Ascending aorta (tissue), 2 donors: ENCODE data around the gene PACRG. TPM values are rescaled to one million over a fixed set of nuclear protein-coding genes. Genes with fewer than 3 reads are reported as not detected.

Experiments
- DNase-seq, 2 donors: peaks; one replicate each; pipeline ENCODE4 v3.0.0-alpha.2; 2019; ENCODE audit warnings: low spot score in 2 of 2
- H3K27ac ChIP-seq, 2 donors: fragments of 200-600 bp; sonication (generic); one replicate each; pipeline ENCODE4 v1.5.1; 2016 to 2017; ENCODE audit warnings: mild to moderate bottlenecking in 1 of 2
- H3K27me3 ChIP-seq: fragments of 200-600 bp; sonication (generic); one replicate; pipeline ENCODE4 v1.5.1; 2017
- H3K36me3 ChIP-seq, 2 donors: fragments of 200-600 bp; sonication (generic); one replicate each; pipeline ENCODE4 v1.5.1; 2016
- H3K4me1 ChIP-seq, 2 donors: fragments of 200-600 bp; sonication (generic); one replicate each; pipeline ENCODE4 v1.5.1; 2016 to 2017; ENCODE audit warnings: mild to moderate bottlenecking in 1 of 2
- H3K4me3 ChIP-seq, 2 donors: fragments of 200-600 bp; sonication (generic); one replicate each; pipeline ENCODE4 v1.5.1; 2016 to 2017; ENCODE audit warnings: mild to moderate bottlenecking in 1 of 2
- H3K9me3 ChIP-seq, 2 donors: fragments of 200-600 bp; sonication (generic); one replicate each; pipeline ENCODE4 v1.5.1; 2016
- CTCF ChIP-seq, 3 experiments: fragments of 200-600 bp in 2 of 3; fragments of 450-650 bp in 1 of 3; sonication (generic) in 2 of 3; IDR thresholded peaks; one replicate each; pipeline ENCODE4 v1.5.1; 2016 to 2019; ENCODE audit warnings: antibody characterized with exemption in 3 of 3, mild to moderate bottlenecking in 1 of 3, moderate library complexity in 1 of 3
- intact Hi-C: fragments of 100-400 bp; cut with DNase I; formaldehyde crosslinking; loops from one replicate; pipeline ENCODE4 v1.15.1; 2023
- total RNA-seq: library from RNA; depleted of rRNA; stranded (reverse); fragments of >200 nt; gene quantifications from one replicate; pipeline ENCODE4 v1.1.0, GENCODE V29; 2016

Gene PACRG
- total RNA-seq, 1 donor from 2014 or later, result not detected

- intact Hi-C loops, result no loop called here
Observed at GRCh38 chr6:163179061-163179460, 451.3 kb downstream of the PACRG start.

GRCh38 chr6:163179721-163180120, 451.9 kb downstream of the PACRG start:
- Histone ChIP-seq H3K9me3 (no peaks in the 10 kb centered on the region), H3K4me3 (no peak overlapping the region), H3K27me3 (no peaks in the 10 kb centered on the region), H3K27ac (no peak overlapping the region), H3K36me3 (no peaks in the 10 kb centered on the region), H3K4me1 (no peaks in the 10 kb centered on the region)
- intact Hi-C loops, result loop anchor here (5.0 kb wide), 1 partner anchor 778 kb away; no protein-coding TSS in a partner anchor
- no peak for DNase-seq
- TF ChIP-seq CTCF (IDR thresholded peaks at IDR 0.05), result no peak

More at GRCh38 chr6:163179061-163179460, 451.3 kb downstream of the PACRG start:
- H3K4me3 ChIP-seq, result no peak overlapping the region
- no peak for DNase-seq
- H3K27me3 ChIP-seq, result no peaks in the 10 kb centered on the region
- no peaks in the 10 kb centered on the region for H3K36me3 ChIP-seq
- H3K9me3 ChIP-seq, result no peaks in the 10 kb centered on the region
- no peak overlapping the region for H3K27ac ChIP-seq
- no peaks in the 10 kb centered on the region for H3K4me1 ChIP-seq
- no peak for TF ChIP-seq CTCF (IDR thresholded peaks at IDR 0.05)

DNA sequence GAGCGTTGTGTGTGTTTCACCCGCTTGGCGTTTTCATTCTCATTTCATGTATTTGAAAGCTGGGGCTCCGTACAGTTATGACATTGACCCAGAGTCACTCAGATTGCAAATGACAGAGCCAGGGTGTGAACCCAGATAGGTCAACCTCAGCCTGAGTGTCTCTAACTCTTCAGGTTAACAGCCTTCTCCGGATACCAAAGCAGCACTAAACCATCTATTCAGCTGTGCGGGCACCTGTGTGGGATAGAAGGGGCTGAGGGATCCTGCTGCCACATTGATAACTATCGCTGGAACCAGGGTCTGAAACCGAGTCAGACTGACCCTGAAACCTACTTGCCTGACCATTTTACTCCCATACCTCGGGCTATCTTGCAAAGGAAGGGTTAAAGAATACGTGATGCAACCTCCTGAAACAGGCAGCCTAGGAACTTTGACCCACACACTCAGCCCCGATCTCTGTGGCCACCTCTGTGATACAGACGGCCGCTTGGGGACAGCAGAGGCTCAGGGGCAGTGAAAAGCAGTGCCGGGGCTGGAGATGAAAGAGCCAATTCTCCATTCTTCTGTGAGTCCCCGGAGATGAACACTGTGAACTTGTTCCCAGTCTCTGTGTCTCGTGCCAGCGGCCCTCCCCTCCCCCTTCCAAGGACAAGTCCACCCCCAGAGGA, 453.2 kb downstream of the PACRG start:
- peak; percentile 37 to 79 for DNase-seq
- no peak overlapping the region for H3K27ac ChIP-seq
- peak; percentile 42 to 74 (median 46) for TF ChIP-seq CTCF (IDR thresholded peaks at IDR 0.05)
- no peaks in the 10 kb centered on the region for H3K4me1 ChIP-seq
- H3K4me3 ChIP-seq, result no peak overlapping the region
- H3K9me3 ChIP-seq, result no peaks in the 10 kb centered on the region
- no peaks in the 10 kb centered on the region for H3K27me3 ChIP-seq
- intact Hi-C loops, result loop anchor here (5.0 kb wide), 1 partner anchor 776 kb away; no protein-coding TSS in a partner anchor
- H3K36me3 ChIP-seq, result no peaks in the 10 kb centered on the region

DNA sequence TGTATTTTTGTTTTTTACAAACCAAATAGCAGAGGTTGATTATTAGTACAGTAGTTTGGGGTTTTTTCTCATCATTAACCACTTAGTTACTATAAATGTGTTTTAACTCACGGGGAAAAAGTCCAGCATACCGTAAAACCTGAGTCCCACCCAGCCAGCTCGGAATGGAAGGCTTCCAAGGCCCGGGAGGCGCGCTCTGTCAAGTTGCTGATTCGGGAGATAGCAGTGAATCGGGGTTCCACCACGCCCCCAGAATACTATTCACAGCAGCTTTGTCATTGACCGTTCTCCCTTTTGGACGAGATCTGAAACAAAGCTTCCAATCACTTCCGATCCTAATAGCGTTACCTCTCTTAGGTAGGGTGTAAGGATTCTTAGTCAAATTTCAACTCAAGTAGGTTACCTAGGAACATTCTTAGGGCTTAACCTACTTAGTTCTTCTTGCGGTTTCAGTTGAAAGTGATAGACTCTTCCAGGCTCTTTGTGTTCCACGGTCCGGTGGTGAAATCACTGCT, 453.9 kb downstream of the PACRG start:
- no peak overlapping the region for H3K4me3 ChIP-seq

DNA sequence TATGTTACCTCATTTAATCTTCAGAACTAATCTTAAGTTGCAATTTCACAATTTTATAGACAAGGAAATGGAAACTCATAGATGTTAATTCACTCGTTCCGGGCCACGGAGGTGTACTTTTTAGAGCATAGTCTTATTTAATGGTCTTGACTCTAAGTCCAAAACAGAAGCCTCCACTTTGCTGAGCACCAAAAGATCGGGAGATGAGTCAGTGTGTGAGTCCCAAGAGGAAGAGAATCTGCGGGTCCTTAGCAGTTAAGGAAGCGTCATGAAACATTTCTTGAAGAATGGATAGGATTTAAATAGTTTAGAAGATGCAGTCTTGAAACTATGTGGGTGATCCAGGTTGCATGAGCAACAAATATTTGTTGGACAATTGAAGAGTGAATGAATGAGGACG, 454.9 kb downstream of the PACRG start:
- Histone ChIP-seq H3K4me3 (no peak overlapping the region), H3K27me3 (no peaks in the 10 kb centered on the region), H3K9me3 (no peaks in the 10 kb centered on the region), H3K4me1 (no peaks in the 10 kb centered on the region), H3K27ac (no peak overlapping the region), H3K36me3 (no peaks in the 10 kb centered on the region)
- no peak for DNase-seq
- intact Hi-C loops, result loop anchor here (5.0 kb wide), 1 partner anchor 775 kb away; no protein-coding TSS in a partner anchor
- TF ChIP-seq CTCF (IDR thresholded peaks at IDR 0.05), result no peak

More for the DNA sequence above, 453.9 kb downstream of the PACRG start:
- intact Hi-C loops, result loop anchor here (5.0 kb wide), 1 partner anchor 776 kb away; no protein-coding TSS in a partner anchor
- no peaks in the 10 kb centered on the region for H3K4me1 ChIP-seq
- H3K36me3 ChIP-seq, result no peaks in the 10 kb centered on the region
- H3K27ac ChIP-seq, result no peak overlapping the region
- no peaks in the 10 kb centered on the region for H3K27me3 ChIP-seq
- TF ChIP-seq CTCF (IDR thresholded peaks at IDR 0.05), result no peak
- no peaks in the 10 kb centered on the region for H3K9me3 ChIP-seq
- DNase-seq, result no peak
